Cardiac fibroblast (primary cell): Measurements from ENCODE around the gene ITPKA.

ENCODE experiments used
- DNase-seq, 2 donors: peaks; one replicate each; pipeline versions ENCODE4 v3.0.0 to v3.0.0-alpha.2; 2010; ENCODE audit warnings: low read depth in 2 of 2
- H3K4me3 ChIP-seq, 2 donors: replicated peaks in 1 of 2; 1 replicate in 1 of 2; 2 replicates in 1 of 2; pipeline ENCODE4 v1.5.1; 2011; ENCODE audit warnings: low read depth in 2 of 2, low read length in 2 of 2, mild to moderate bottlenecking in 2 of 2, moderate library complexity in 1 of 2
- TF ChIP-seq, protein P1 (sequence below): IDR thresholded peaks from one replicate; pipeline ENCODE4 v1.5.1; 2011; ENCODE audit warnings: low read depth, mild to moderate bottlenecking, low read length, inconsistent platforms

Gene ITPKA

DNA sequence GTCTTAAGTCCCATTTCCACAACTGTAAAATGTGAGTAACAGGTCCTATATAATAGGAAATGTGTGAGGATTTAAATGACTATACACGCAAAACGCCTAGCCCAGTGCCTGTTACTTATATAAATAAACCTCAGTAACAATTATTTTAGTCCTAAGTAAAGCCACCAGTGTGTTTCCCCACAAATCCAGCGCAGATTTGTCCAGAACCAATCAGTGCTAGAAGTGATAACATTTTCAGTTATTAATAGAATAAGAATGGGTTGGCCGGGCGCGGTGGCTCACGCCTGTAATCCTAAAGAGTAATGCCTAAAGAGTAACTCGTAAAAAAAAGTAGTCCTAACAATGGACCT, 49.8 kb downstream of the ITPKA start:
- H3K4me3 ChIP-seq = peak overlapping the region; percentile 82 to 96
- TF ChIP-seq, protein P1, sequence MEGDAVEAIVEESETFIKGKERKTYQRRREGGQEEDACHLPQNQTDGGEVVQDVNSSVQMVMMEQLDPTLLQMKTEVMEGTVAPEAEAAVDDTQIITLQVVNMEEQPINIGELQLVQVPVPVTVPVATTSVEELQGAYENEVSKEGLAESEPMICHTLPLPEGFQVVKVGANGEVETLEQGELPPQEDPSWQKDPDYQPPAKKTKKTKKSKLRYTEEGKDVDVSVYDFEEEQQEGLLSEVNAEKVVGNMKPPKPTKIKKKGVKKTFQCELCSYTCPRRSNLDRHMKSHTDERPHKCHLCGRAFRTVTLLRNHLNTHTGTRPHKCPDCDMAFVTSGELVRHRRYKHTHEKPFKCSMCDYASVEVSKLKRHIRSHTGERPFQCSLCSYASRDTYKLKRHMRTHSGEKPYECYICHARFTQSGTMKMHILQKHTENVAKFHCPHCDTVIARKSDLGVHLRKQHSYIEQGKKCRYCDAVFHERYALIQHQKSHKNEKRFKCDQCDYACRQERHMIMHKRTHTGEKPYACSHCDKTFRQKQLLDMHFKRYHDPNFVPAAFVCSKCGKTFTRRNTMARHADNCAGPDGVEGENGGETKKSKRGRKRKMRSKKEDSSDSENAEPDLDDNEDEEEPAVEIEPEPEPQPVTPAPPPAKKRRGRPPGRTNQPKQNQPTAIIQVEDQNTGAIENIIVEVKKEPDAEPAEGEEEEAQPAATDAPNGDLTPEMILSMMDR = no peak
- no peak for DNase-seq

DNA sequence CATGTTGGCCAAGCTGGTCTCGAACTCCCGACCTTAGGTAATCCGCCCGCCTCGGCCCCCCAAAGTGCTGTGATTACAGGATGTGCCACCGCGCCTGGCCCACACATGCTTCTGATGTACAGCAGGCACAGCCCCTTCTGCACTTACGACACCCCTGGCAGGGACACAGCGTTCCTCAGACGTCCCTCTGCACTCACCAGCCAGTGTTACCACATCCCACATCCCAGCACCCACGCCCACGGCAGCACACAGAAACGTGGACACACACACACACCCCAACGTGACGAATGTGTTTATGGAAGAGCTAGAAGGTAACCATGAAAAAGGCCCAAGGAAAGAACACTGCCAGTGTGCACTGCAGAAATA, 51.0 kb downstream of the ITPKA start:
- no peak for DNase-seq
- TF ChIP-seq, protein P1 = no peak
- peak overlapping the region in 1 of 2 donors; percentile 7 for H3K4me3 ChIP-seq

DNA sequence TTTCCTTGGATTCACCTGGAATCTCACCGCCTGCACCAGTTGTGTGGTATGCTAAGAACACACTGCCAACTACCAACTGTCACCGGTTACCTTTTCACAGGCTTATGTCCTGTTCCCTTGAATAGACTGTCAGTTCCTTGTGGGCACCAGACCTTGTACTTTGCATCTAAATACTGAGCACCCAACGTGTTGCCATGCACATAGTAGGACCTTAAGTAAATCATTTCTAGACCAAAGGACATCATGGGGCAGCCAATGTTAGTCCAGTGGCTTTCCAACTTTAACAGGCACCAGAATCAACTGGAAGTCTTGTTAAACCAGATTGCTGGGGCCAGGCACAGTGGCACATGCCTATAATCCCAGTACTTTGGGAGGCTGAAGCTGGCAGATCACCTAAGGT, 51.5 kb downstream of the ITPKA start:
- H3K4me3 ChIP-seq = no peak overlapping the region
- TF ChIP-seq, protein P1 = no peak

DNA sequence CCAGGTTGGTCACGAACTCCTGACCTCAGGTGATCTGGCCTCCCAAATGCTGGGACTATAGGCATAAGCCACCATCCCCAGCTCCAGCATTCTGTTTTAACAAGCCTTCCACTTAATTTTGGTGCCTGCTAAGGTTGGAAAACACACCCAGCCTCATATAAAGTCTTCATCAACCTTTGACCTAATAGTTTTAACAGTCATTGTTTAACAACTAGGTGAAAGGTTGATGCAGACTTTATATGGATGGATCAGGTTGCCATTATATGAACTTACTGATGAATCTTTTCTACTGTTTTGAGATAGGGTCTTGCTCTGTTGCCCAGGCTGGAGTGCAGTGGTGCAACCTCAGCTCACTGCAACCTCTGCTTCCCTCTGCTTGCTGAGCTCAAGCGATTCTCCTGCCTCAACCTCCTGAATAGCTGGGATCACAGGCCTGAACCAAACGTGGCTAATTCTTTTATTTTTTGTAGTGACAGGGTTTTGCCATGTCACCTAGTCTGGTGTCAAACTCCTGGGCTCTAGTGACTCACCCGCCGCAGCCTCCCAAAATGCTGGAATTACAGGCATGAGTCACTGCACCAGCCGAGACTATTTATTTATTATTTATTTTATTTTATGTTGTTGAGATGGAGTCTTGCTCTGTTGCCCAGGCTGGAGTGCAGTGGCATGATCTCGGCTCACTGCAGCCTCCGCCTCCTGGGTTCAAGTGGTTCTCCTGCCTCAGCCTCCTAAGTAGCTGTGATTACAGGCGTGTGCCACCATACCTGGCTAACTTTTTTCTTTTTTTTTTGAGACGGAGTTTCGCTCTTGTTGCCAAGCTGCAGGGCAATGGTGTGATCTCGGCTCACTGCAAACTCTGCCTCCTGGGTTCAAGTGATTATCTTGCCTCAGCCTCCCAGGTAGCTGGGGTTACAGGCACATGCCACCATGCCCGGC, 53.4 kb downstream of the ITPKA start:
- TF ChIP-seq, protein P1 = no peak
- no peak overlapping the region for H3K4me3 ChIP-seq
- DNase-seq = peak in 1 of 2 donors; percentile 75

More for the DNA sequence above, 51.5 kb downstream of the ITPKA start:
- no peak for DNase-seq

DNA sequence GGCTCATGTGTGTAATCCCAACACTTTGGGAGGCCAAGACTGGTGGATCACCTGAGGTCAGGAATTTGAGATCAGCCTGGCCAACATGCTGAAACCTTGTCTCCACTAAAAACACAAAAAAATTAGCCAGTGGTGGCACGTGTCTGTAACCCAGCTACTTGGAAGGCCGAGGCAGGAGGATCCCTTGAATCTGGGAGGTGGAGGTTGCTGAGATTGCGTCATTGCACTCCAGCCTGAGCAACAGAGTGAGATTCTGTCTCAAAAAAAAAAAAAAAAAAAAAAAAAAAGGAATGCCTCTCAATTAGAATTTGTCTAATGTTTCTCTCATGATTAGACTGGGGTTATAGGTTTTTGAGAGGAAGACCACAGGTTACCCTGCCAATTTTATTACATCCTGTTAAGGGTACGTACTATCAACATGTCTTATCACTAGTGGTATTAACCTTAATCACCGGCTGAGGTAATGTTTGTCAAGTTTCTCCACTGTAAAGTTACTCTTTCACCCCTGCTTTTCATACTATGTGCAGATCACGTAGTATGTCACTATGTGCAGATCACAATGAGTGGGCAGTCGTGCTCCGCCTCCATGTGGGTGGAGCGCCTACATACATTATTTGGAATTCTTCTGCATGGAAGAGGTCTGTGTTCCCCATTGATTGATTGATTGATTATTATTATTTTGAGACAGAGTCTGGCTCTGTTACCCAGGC, 56.5 kb downstream of the ITPKA start:
- no peak overlapping the region for H3K4me3 ChIP-seq
- no peak for DNase-seq
- TF ChIP-seq, protein P1 = no peak
